Activated CD8-positive, alpha-beta memory T cell treated with anti-CD3 and anti-CD28 coated beads, Interleukin-2, amount 50 U/mL, for 1 hour (primary cell): ENCODE measurements around the gene BANP.
"Not testable (repeated sequence)": the region's sequence is repeated elsewhere in the genome, so short reads cannot be mapped to it uniquely, and the experiment has no call there.

Source experiments
- DNase-seq: peaks from one replicate; pipeline ENCODE4 v3.0.0-alpha.2; 2020; ENCODE audit errors: extremely low read depth

BANP gene

GRCh38 chr16:87926246-87927194, 24.7 kb upstream of the BANP start:
- no peak for DNase-seq

GRCh38 chr16:87927195-87927562, 24.1 kb upstream of the BANP start:
- no peak for DNase-seq

- no peak for DNase-seq
Observed at GRCh38 chr16:87929986-87930385, 21.2 kb upstream of the BANP start.

- no peak for DNase-seq
Observed at GRCh38 chr16:87930456-87930855, 20.8 kb upstream of the BANP start.

- no peak for DNase-seq
Observed at GRCh38 chr16:87931504-87931903, 19.7 kb upstream of the BANP start.

- not testable (repeated sequence) for DNase-seq
Observed at GRCh38 chr16:87932475-87933139, 18.6 kb upstream of the BANP start.

- no peak for DNase-seq
Observed at GRCh38 chr16:87933140-87933495, 18.1 kb upstream of the BANP start.

- not testable (repeated sequence) for DNase-seq
Observed at GRCh38 chr16:87934752-87935425, 16.3 kb upstream of the BANP start.

- not testable (repeated sequence) for DNase-seq
Observed at GRCh38 chr16:87936016-87936374, 15.2 kb upstream of the BANP start.

- DNase-seq = no peak
Observed at GRCh38 chr16:87936375-87937230, 14.6 kb upstream of the BANP start, which contains the start of gene CA5A. CA5A (minus strand) TSS chr16:87936529; CDS start chr16:87936450, 79 bp downstream.

GRCh38 chr16:87937231-87937542, 14.0 kb upstream of the BANP start:
- DNase-seq = not testable (repeated sequence)

- DNase-seq = no peak
Observed at GRCh38 chr16:87938412-87938949, 12.8 kb upstream of the BANP start.

- DNase-seq = no peak
Observed at GRCh38 chr16:87939562-87940423, 11.4 kb upstream of the BANP start.

GRCh38 chr16:87942680-87943079, 8.6 kb upstream of the BANP start:
- DNase-seq = no peak

- DNase-seq = no peak
Observed at GRCh38 chr16:87945351-87946042, 5.7 kb upstream of the BANP start.

GRCh38 chr16:87946596-87947347, 4.5 kb upstream of the BANP start:
- DNase-seq = no peak

- DNase-seq = no peak
Observed at GRCh38 chr16:87947356-87948118, 3.7 kb upstream of the BANP start.

GRCh38 chr16:87948119-87948545, 3.1 kb upstream of the BANP start:
- no peak for DNase-seq
